ENCODE results near the gene ZBTB7C. TPM values are rescaled to one million over a fixed set of nuclear protein-coding genes. Genes with fewer than 3 reads are reported as not detected.

Gene ZBTB7C
- total and polyA plus RNA-seq, 4 donors, result 0.19 to 1.1 (median 0.45) TPM

DNA sequence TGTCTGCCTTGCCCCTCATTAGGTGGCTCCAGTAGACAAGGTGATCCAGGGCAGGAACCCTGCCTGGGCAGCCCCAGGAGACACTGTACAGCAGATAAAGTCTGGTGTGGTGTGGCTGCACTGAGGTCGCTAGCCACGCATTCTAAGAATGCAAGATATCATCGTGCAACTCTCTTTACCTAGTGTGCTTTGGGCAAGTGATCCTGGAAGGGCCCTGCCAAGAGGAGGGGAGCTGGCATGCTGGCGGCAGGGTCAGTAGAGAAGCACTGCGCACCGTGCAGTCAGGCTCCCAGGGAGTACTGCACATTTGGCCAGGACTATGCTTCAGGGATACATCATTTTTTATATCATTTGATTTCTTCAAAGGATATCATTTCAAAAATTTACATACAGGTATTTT, 283.5 kb downstream of the ZBTB7C start:
- Histone ChIP-seq H3K27ac (ENCODE audit: low read depth in 1 of 2, low read length in 2 of 2) (no peak overlapping the region), H3K9me3 (ENCODE audit: control insufficient read depth in 4 of 4, low read length in 3 of 4) (no peaks in the 10 kb centered on the region), H3K4me3 (ENCODE audit: low read depth in 1 of 3, low read length in 3 of 3) (no peak overlapping the region), H3K4me1 (ENCODE audit: control insufficient read depth in 4 of 4, insufficient read depth in 4 of 4, low read length in 3 of 4) (peaks cover 0 to 16% (median 12%) of the 10 kb centered on the region in 4 donors), H3K36me3 (ENCODE audit: control insufficient read depth in 4 of 4, insufficient read depth in 3 of 4, low read depth in 1 of 4, low read length in 3 of 4) (no peaks in the 10 kb centered on the region), H3K27me3 (ENCODE audit: control insufficient read depth in 4 of 4, insufficient read depth in 4 of 4, low read length in 3 of 4) (no peaks in the 10 kb centered on the region), H3K9ac (ENCODE audit: low read depth in 1 of 2, low read length in 2 of 2) (no peak overlapping the region)
- 63% methylated on average over 6 of the region's 6 CpGs for WGBS
- TF ChIP-seq RXRA (IDR thresholded peaks at IDR 0.05) (peak in 1 of 2 donors; percentile 33), FOXA1 (IDR thresholded peaks at IDR 0.05) (no peak), JUND (IDR thresholded peaks at IDR 0.05) (no peak), HNF4A (conservative IDR thresholded peaks at IDR 0.05) (peak in 1 of 2 donors; percentile 37)
- DNase-seq (ENCODE audit: low spot score), result no peak

DNA sequence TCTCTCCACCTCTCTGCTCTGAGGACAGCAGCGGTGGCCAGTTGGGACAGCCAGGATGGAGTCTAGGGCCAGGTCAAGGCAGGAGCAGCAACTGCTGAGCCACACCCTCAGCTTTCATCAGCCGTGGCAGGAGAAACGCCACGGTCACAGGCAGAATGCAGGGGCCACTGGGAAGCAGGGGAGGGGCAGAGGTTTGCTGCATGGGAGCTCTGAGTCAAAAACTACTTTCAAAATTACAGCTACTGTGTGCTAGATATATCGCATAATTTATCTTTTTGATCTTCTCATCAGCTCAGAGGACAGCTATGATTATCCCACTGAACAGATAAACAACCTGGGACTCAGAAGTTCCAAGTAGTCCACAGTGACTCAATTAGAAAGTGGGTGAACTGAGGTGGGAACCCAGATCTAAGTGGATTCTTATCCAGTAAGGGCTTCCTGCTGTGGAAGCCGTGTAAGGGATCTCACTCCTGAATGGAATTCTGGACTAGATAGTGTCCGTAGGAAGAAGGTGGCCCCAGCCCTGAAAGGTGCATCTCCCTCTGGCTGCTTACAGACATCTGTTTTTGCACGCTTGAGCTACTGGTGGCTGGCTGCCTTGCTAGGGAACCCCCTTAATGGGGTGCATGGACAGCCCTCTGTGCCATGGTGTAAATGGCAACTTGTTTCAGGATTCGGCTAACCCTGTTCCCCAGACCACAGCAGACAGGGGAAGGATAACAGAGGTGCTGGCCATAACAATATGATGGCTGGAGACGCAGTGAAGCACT, 284.1 kb downstream of the ZBTB7C start:
- no peaks in the 10 kb centered on the region for H3K9me3 ChIP-seq (ENCODE audit: control insufficient read depth in 4 of 4, low read length in 3 of 4)
- H3K4me1 ChIP-seq (ENCODE audit: control insufficient read depth in 4 of 4, insufficient read depth in 4 of 4, low read length in 3 of 4), result peaks cover 0 to 15% (median 11%) of the 10 kb centered on the region in 4 donors
- no peaks in the 10 kb centered on the region for H3K36me3 ChIP-seq (ENCODE audit: control insufficient read depth in 4 of 4, insufficient read depth in 3 of 4, low read depth in 1 of 4, low read length in 3 of 4)
- TF ChIP-seq, protein P1, sequence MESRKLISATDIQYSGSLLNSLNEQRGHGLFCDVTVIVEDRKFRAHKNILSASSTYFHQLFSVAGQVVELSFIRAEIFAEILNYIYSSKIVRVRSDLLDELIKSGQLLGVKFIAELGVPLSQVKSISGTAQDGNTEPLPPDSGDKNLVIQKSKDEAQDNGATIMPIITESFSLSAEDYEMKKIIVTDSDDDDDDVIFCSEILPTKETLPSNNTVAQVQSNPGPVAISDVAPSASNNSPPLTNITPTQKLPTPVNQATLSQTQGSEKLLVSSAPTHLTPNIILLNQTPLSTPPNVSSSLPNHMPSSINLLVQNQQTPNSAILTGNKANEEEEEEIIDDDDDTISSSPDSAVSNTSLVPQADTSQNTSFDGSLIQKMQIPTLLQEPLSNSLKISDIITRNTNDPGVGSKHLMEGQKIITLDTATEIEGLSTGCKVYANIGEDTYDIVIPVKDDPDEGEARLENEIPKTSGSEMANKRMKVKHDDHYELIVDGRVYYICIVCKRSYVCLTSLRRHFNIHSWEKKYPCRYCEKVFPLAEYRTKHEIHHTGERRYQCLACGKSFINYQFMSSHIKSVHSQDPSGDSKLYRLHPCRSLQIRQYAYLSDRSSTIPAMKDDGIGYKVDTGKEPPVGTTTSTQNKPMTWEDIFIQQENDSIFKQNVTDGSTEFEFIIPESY (IDR thresholded peaks at IDR 0.05), result no peak
- TF ChIP-seq, protein P2, sequence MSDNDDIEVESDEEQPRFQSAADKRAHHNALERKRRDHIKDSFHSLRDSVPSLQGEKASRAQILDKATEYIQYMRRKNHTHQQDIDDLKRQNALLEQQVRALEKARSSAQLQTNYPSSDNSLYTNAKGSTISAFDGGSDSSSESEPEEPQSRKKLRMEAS (IDR thresholded peaks at IDR 0.05), result no peak
- TF ChIP-seq FOXA2 (IDR thresholded peaks at IDR 0.05) (no peak), FOXA1 (IDR thresholded peaks at IDR 0.05) (no peak), HNF4G (IDR thresholded peaks at IDR 0.05) (no peak), YY1 (IDR thresholded peaks at IDR 0.05) (no peak), RXRA (IDR thresholded peaks at IDR 0.05) (no peak), SP1 (IDR thresholded peaks at IDR 0.05) (no peak), TAF1 (conservative IDR thresholded peaks at IDR 0.05) (no peak), EGR1 (IDR thresholded peaks at IDR 0.05; ENCODE audit: low read depth in 2 of 2) (no peak), JUND (IDR thresholded peaks at IDR 0.05) (no peak), HNF4A (conservative IDR thresholded peaks at IDR 0.05) (no peak), RAD21 (IDR thresholded peaks at IDR 0.05) (no peak), NR2F2 (IDR thresholded peaks at IDR 0.05) (no peak)
- TF ChIP-seq, protein P3, sequence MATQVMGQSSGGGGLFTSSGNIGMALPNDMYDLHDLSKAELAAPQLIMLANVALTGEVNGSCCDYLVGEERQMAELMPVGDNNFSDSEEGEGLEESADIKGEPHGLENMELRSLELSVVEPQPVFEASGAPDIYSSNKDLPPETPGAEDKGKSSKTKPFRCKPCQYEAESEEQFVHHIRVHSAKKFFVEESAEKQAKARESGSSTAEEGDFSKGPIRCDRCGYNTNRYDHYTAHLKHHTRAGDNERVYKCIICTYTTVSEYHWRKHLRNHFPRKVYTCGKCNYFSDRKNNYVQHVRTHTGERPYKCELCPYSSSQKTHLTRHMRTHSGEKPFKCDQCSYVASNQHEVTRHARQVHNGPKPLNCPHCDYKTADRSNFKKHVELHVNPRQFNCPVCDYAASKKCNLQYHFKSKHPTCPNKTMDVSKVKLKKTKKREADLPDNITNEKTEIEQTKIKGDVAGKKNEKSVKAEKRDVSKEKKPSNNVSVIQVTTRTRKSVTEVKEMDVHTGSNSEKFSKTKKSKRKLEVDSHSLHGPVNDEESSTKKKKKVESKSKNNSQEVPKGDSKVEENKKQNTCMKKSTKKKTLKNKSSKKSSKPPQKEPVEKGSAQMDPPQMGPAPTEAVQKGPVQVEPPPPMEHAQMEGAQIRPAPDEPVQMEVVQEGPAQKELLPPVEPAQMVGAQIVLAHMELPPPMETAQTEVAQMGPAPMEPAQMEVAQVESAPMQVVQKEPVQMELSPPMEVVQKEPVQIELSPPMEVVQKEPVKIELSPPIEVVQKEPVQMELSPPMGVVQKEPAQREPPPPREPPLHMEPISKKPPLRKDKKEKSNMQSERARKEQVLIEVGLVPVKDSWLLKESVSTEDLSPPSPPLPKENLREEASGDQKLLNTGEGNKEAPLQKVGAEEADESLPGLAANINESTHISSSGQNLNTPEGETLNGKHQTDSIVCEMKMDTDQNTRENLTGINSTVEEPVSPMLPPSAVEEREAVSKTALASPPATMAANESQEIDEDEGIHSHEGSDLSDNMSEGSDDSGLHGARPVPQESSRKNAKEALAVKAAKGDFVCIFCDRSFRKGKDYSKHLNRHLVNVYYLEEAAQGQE (IDR thresholded peaks at IDR 0.05), result no peak
- H3K4me3 ChIP-seq (ENCODE audit: low read depth in 1 of 3, low read length in 3 of 3), result no peak overlapping the region
- H3K27me3 ChIP-seq (ENCODE audit: control insufficient read depth in 4 of 4, insufficient read depth in 4 of 4, low read length in 3 of 4), result no peaks in the 10 kb centered on the region
- H3K9ac ChIP-seq (ENCODE audit: low read depth in 1 of 2, low read length in 2 of 2), result no peak overlapping the region
- WGBS, result 76% methylated on average over 10 of the region's 10 CpGs
- no peak for DNase-seq (ENCODE audit: low spot score)
- no peak overlapping the region for H3K27ac ChIP-seq (ENCODE audit: low read depth in 1 of 2, low read length in 2 of 2)

Data from liver (tissue), 9 donors.